Measurements from ENCODE around the gene OR5H15.
A peak's percentile ranks its signal among the peaks of the same experiment; 100 is the strongest.
"Not testable (repeated sequence)": the region's sequence is repeated elsewhere in the genome, so short reads cannot be mapped to it uniquely, and the experiment has no call there.

OR5H15 gene

GRCh38 chr3:98166396-98166795, at the start of gene OR5H15:
TSS of gene OR5H15 (plus strand) at chr3:98166696. CDS start at chr3:98168700, 2,004 bp downstream.
- no peak for DNase-seq (ENCODE audit: low spot score)

GRCh38 chr3:98130421-98130820, 36.1 kb upstream of the OR5H15 start, which contains the start of gene OR5H1:
TSS of gene OR5H1 (plus strand) at chr3:98130721. CDS start at chr3:98132698, 1,977 bp downstream.
- DNase-seq (ENCODE audit: low spot score) = no peak

GRCh38 chr3:98136631-98137030, 29.9 kb upstream of the OR5H15 start:
- no peak for DNase-seq (ENCODE audit: low spot score)

- not testable (repeated sequence) for DNase-seq (ENCODE audit: low spot score)
Observed at GRCh38 chr3:98137826-98138557, 28.5 kb upstream of the OR5H15 start.

GRCh38 chr3:98140531-98140930, 26.0 kb upstream of the OR5H15 start:
- no peak for DNase-seq (ENCODE audit: low spot score)

DNA sequence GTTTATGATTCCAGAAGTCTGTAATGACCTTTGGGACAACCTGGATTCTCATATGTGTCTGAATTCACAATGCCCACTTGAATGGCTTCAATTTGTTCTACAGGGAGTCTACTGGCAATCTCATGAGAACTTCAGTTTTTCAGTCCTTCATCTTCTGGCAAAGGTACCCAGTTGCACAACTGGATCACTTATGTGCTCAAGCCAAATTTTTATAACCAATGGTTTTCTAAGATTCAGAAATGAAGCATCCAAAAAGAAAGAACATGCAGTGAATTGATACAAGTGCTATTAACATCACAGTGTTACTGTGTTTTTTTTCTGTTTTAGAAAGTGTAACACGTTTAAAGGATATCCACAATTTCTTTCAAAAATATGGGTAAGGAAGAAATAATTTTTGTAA, 19.3 kb upstream of the OR5H15 start, which contains the start of gene OR5H14:
OR5H14 (plus strand) TSS at position 301 of the 400 bp plus-strand sequence. CDS start 1,907 bp downstream, outside the sequence.
- no peak for DNase-seq (ENCODE audit: low spot score)

DNA sequence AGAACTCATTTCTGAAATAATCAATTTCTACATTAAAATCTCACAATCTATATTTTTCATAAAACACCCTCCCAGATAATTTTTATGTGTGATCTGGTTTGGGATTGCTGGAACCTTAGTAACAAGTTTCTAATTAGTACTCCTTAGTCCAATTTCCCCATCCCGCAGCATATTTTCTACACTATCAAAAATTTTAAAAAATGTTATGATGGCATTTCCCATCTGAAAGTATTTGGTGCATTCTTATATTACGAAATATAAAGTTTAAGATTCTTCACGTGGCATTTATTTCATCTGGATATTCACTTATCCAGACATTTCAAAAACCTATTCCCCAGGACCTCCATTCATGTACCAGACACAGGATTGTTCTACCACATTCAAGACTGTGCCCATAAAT, 17.7 kb upstream of the OR5H15 start:
- DNase-seq (ENCODE audit: low spot score) = no peak

GRCh38 chr3:98149456-98149855, 17.0 kb upstream of the OR5H15 start:
- not testable (repeated sequence) for DNase-seq (ENCODE audit: low spot score)

- peak; percentile 1 for DNase-seq (ENCODE audit: low spot score)
Observed at GRCh38 chr3:98151241-98151640, 15.3 kb upstream of the OR5H15 start.

DNA sequence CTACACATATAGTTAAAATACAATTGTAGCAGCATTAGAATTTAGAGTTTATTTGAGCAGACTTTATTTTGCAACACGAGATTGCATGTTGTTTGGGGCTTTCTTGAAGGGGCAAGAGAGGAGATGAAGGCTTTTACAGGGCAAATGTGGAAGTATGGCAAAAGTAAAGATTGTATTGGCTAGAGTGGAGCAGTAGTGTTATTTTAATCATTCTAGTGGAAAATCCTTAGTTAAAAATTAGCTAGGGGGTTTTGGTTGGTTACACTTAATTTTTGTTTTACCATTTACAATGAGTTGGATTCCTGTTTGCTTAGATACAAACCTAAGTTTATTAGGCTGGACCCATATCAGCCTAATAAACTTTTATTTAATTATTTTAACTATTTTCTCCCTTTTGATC, 4.6 kb downstream of the OR5H15 start:
- DNase-seq (ENCODE audit: low spot score) = no peak

DNA sequence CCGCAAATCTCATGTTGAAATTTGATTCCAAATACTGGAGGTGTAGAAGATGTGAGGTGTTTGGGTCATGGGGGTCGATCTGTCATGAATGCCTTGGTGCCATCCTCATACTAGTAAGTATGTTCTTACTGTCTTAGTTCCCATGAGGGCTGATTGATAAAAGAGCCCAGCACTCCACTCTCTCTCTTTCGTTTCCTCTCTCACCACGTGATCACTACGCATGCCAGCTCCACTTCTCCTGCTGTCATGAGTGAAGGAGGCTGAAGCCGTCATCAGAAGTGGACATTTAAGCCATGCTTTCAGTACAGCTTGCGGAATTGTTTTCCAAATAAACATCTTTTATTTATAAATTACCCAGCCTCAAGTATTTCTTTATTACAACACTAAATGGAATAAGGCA, 6.1 kb downstream of the OR5H15 start:
- no peak for DNase-seq (ENCODE audit: low spot score)

- DNase-seq (ENCODE audit: low spot score) = no peak
Observed at GRCh38 chr3:98180319-98180890, 13.9 kb downstream of the OR5H15 start.

DNA sequence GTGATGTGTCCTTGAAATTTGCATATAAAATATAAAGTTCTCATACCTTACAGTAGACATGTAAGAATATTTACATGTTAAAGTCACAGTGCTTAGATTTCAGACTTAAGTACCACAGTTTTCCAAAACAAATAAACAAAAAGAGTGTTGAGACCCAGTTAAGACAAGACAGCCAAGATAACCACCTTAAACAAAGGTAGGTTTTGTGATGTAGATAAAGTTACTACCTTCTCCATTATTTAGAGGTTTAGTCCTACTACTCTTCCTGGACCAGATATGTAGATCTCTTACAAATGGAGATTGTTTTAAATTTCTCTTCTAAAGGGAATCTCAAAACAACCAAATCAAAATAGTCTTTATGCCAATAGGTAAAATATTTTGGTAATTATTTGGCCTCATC, 15.7 kb downstream of the OR5H15 start:
- no peak for DNase-seq (ENCODE audit: low spot score)

GRCh38 chr3:98185180-98185579, 18.7 kb downstream of the OR5H15 start:
- peak; percentile 61 for DNase-seq (ENCODE audit: low spot score)

DNA sequence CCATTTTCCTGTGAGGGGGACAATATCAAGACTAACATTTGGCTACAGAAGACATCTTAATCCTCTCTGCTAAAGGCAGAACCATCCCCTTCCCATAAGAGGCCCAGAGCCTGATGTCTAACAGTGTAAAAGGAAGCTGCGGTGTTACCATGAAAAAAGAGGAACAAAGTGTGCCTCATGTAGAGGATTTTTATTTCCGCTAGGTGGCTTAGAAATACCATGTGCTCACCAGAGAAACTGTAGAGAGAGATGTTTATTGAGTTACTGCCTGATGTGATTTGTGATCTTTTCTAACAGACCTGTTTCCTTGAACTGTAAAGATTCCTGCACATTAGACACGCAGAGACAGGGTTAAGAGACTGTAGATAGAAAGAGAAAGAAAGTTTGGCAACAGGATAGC, 22.0 kb downstream of the OR5H15 start:
- DNase-seq (ENCODE audit: low spot score) = peak; percentile 48

- not testable (repeated sequence) for DNase-seq (ENCODE audit: low spot score)
Observed at GRCh38 chr3:98190911-98191310, 24.4 kb downstream of the OR5H15 start.

GRCh38 chr3:98196293-98196692, 29.8 kb downstream of the OR5H15 start:
- not testable (repeated sequence) for DNase-seq (ENCODE audit: low spot score)

GRCh38 chr3:98199020-98199419, 32.5 kb downstream of the OR5H15 start:
- DNase-seq (ENCODE audit: low spot score) = no peak

DNA sequence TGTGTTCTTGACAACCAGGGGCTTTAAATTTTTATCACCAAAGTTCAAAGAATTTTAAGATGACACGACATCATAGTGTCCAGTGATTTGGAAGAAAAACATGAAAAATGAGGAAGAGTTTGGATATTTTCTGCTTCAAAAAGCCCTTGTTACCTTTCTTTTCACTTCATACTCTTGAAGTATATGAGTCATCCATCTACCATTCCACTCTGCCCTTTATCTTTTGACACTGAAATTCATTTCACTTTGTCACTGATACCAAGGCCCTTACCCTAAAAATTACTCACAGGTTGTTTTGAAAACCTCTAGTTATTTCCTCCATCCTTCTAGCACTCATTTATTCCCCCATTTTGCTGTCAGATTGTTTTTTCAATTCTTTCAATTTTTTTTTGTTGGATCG, 42.7 kb downstream of the OR5H15 start:
- no peak for DNase-seq (ENCODE audit: low spot score)

DNA sequence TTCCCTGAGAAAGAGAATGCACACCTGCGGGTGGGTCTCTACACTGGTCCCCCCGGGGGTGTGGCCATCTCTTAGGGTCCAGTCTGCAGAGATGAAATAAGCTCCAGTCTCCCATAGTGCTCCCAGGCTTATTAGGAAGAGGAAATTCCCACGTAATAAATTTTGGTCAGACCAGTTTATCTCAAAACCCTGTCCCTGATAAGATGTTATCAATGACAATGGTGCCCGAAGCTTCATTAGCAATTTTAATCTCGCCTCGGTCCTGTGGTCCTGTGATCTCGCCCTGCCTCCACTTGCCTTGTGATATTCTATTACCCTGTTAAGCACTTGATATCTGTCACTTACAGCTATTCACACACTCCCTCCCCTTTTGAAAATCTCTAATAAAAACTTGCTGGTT, 46.8 kb downstream of the OR5H15 start:
- no peak for DNase-seq (ENCODE audit: low spot score)

DNA sequence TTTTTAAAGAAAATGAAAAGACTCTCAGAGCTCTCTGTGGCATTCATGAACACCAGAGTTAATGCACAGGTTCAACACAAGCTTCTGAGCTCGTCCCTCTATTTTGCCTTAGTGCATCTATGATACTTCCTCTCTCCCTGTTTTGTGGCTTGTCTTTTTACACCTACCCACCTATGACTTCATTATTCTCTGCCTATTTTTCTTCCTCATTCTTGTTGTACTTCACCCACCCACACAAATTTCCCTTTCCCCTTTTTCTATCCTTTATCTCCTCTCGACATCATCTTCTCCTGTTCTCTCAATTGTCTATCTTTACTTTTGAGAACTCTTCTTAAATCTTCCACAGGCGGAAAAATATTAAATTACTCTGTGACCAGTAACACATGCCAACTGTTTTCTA, 48.6 kb downstream of the OR5H15 start:
- DNase-seq (ENCODE audit: low spot score) = no peak
